A673 (cell line): ENCODE measurements around the gene WRNIP1.

Experiments used
- CTCF ChIP-seq: fragments of 300-800, 200-600 bp; sonication (generic); conservative IDR thresholded peaks from 2 replicates; pipeline ENCODE4 v1.5.1; 2017; ENCODE audit warnings: low read depth, mild to moderate bottlenecking, antibody characterized with exemption, low read length, moderate library complexity, mixed read lengths
- EZH2 ChIP-seq: fragments of 200-600 bp; sonication (generic); IDR thresholded peaks from 2 replicates; pipeline ENCODE4 v1.6.1; 2017; ENCODE audit warnings: borderline replicate concordance, low read depth, mild to moderate bottlenecking, mixed read lengths, antibody characterized with exemption, low read length; ENCODE audit not compliant: poor library complexity, severe bottlenecking

- TF ChIP-seq EZH2 = no peak
- TF ChIP-seq CTCF = no peak
Measured at GRCh38 chr6:2746557-2747061, 18.6 kb upstream of the WRNIP1 start.
